Choroid plexus epithelial cell (primary cell): ENCODE data around the gene ADGRL3.
"Not testable (repeated sequence)": the region's sequence is repeated elsewhere in the genome, so short reads cannot be mapped to it uniquely, and the experiment has no call there.

Source experiments
- DNase-seq: peaks from one replicate; pipeline ENCODE4 v3.0.0-alpha.2; 2010; ENCODE audit warnings: low read depth
- H3K4me3 ChIP-seq: 2 replicates; pipeline ENCODE4 v1.5.1; 2011; ENCODE audit warnings: low read depth, mild to moderate bottlenecking, control low read depth, low read length, moderate library complexity
- TF ChIP-seq, protein P1 (sequence below): conservative IDR thresholded peaks from 2 replicates; pipeline ENCODE4 v1.5.1; 2011; ENCODE audit warnings: low read depth, mild to moderate bottlenecking, control low read depth, inconsistent platforms, low read length, moderate library complexity

ADGRL3 gene

DNA sequence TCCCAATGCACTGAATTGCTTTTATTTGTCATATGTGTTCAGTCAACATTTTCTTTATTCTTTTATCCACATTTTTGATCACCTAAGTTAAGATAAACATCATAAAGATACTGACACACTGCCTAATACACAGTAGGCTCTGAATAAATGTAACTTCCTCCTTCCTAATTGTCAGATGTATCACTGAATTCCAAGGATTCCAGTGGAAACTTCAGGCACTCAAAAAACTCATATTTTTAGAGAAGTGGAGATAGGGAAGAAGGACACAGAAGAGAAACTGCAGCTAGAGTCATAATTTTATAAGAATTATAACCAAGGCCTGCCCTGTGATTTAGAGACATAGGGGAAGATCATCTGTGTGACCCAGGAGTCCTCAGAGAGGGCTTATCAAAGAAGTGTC, 753.3 kb downstream of the ADGRL3 start:
- peak; percentile 14 for DNase-seq
- TF ChIP-seq, protein P1, sequence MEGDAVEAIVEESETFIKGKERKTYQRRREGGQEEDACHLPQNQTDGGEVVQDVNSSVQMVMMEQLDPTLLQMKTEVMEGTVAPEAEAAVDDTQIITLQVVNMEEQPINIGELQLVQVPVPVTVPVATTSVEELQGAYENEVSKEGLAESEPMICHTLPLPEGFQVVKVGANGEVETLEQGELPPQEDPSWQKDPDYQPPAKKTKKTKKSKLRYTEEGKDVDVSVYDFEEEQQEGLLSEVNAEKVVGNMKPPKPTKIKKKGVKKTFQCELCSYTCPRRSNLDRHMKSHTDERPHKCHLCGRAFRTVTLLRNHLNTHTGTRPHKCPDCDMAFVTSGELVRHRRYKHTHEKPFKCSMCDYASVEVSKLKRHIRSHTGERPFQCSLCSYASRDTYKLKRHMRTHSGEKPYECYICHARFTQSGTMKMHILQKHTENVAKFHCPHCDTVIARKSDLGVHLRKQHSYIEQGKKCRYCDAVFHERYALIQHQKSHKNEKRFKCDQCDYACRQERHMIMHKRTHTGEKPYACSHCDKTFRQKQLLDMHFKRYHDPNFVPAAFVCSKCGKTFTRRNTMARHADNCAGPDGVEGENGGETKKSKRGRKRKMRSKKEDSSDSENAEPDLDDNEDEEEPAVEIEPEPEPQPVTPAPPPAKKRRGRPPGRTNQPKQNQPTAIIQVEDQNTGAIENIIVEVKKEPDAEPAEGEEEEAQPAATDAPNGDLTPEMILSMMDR, result no peak
- no peak overlapping the region for H3K4me3 ChIP-seq

DNA sequence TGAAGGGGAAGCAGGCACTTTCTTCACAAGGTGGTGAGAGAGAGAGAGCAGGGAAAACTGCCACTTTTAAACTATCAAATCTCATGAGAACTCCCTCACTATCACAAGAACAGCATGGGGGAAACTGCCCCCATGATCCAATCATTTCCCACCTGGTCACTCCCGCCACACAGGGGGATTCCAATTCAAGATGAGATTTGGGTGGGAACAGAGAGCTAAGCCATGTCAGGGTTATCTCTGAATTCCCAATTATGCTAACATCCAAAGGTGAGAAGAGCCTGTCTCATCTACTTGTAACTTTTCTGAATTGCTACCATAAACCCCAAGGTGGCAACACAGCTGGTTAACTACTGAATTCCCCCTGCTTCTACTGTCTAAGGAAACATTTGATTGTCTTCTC, 758.5 kb downstream of the ADGRL3 start:
- no peak overlapping the region for H3K4me3 ChIP-seq
- TF ChIP-seq, protein P1, result no peak
- no peak for DNase-seq

DNA sequence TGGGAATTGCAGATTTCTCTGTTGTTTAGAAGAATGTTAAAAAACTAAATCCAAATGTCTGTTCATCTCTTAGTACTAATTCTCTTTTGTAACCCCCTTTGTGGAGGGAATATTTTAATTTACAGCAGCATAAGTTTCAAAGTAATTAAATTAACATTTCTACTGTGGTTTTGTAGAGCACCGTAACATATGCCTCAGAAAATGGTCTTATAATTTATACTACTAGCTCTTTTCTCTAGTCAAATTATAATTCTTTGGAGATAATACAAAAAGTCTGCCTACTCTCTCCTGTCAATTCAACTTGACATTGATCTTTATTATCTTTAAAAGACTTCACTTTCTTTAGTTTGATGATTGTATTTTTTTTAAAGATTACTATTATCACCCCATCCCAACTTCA, 759.0 kb downstream of the ADGRL3 start:
- no peak overlapping the region for H3K4me3 ChIP-seq
- no peak for DNase-seq
- TF ChIP-seq, protein P1, result no peak

DNA sequence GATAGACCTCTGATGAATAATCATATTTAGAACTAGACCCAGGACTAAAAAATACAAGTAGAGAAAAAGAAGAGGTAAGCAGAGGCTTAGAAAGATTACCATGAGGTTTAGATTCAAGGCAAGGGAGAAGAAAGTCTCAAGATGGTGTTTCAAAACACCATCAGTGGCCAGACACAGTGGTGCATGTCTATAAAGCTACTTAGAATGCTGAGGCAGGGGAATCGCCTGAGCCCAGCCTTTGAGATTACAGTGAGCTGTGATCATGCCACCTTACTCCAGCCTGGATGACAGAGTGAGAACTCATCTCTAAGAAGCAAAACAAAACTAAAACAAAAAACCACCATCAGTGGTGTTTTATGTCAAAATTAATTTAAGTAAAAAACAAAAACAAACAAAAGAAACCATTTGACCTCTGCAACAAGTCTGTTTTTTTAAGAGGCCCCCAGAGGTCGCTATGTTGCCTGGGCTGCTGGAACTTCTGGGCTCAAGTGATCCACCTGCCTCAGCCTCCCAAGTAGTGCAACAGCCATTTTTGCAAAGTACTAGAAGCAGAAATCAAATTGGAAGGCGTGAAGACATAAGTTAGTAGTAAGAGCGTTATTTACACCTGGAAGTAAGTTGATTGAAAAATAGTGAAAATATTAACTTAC, 784.3 kb downstream of the ADGRL3 start:
- TF ChIP-seq, protein P1, result no peak
- no peak for DNase-seq
- H3K4me3 ChIP-seq, result no peak overlapping the region

DNA sequence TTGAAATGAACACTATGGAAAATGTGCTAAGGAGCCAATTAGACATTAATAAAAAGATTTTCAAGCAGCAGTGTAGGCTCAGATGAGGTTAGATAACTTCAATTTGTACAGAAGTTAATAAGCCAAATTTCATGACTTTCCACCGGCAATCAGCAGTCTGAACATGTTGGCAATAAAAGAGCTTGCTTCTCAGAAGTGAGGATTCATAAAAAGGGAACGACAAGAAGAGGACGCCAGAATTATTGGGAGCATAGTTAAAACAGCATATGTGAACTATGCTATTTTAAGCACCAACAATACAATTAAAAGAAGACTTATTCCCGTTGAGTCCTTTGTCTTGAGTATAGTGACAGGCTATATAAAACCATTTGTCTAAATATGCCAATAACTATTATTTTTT, 785.3 kb downstream of the ADGRL3 start:
- no peak for DNase-seq
- no peak overlapping the region for H3K4me3 ChIP-seq
- TF ChIP-seq, protein P1, result no peak

DNA sequence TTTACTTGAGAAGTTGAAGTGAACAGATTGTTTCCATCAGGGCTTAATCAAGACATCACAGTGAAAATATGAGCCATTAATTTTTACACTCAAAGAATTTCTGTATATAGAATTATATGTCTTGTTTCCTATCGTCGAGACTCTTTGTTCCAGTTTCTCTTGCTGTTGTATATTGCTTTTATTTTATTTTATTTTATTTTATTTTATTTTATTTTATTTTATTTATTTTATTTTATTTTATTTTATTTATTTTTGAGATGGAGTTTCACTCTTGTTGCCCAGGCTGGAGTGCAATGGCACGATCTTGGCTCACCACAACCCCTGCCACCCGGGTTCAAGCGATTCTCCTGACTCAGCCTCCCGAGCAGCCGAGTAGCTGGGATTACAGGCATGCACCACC, 786.8 kb downstream of the ADGRL3 start:
- H3K4me3 ChIP-seq, DNase-seq: not testable (repeated sequence)

DNA sequence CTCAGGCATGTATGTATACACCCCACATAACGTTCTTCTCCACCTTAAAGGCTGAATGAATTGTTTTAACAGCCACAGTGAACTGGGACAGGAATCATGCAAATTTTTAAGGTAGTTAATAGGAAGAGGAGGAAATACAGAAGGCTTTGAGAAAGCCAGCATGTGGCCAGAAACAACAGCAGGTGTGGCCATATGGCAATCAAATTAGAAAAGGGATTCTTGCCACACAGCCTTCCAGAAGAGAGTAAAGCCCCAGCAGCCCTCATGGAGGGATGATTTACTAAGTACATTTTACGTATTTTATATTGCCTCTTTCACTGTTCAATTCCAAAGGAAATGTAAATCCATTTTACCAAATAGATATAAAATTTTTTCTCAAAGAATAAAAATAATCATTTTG, 792.2 kb downstream of the ADGRL3 start:
- no peak for DNase-seq
- no peak overlapping the region for H3K4me3 ChIP-seq
- TF ChIP-seq, protein P1, result no peak
